Aorta (tissue), 5 donors: ENCODE measurements around the gene ZIC1. TPM values are rescaled to one million over a fixed set of nuclear protein-coding genes. Genes with fewer than 3 reads are reported as not detected.

ENCODE experiments used
- ATAC-seq: fragments of 200-7000 bp; cut with Tn5 transposase; one replicate; pipeline ENCODE4 v1.9.1; 2022; ENCODE audit warnings: moderate library complexity; ENCODE audit not compliant: low FRiP score
- DNase-seq, 2 donors: peaks; one replicate each; pipeline ENCODE4 v3.0.0-alpha.2; 2020
- H3K27ac ChIP-seq, 2 donors: one replicate each; pipeline ENCODE4 v1.5.1; 2013; ENCODE audit warnings: low read length in 2 of 2, mild to moderate bottlenecking in 2 of 2, moderate library complexity in 2 of 2, control low read depth in 1 of 2, inconsistent platforms in 1 of 2, low read depth in 1 of 2
- H3K27me3 ChIP-seq, 2 donors: one replicate each; pipeline ENCODE4 v1.6.1; 2013; ENCODE audit warnings: control low read depth in 1 of 2, low read length in 1 of 2, mild to moderate bottlenecking in 1 of 2, moderate library complexity in 1 of 2; ENCODE audit not compliant: insufficient read depth in 2 of 2, control insufficient read depth in 1 of 2
- H3K36me3 ChIP-seq, 2 donors: one replicate each; pipeline ENCODE4 v1.6.1; 2013; ENCODE audit warnings: control low read depth in 1 of 2, low read length in 1 of 2, mild to moderate bottlenecking in 1 of 2; ENCODE audit not compliant: insufficient read depth in 2 of 2, control insufficient read depth in 1 of 2
- H3K4me1 ChIP-seq, 2 donors: one replicate each; pipeline ENCODE4 v1.6.1; 2013; ENCODE audit warnings: low read length in 2 of 2, control low read depth in 1 of 2, mild to moderate bottlenecking in 1 of 2, moderate library complexity in 1 of 2; ENCODE audit not compliant: insufficient read depth in 2 of 2, control insufficient read depth in 1 of 2
- H3K4me3 ChIP-seq, 2 donors: one replicate each; pipeline ENCODE4 v1.5.1; 2013; ENCODE audit warnings: low read length in 2 of 2, control low read depth in 1 of 2, mild to moderate bottlenecking in 1 of 2
- H3K9me3 ChIP-seq: one replicate; pipeline ENCODE4 v1.6.1; 2013; ENCODE audit warnings: mild to moderate bottlenecking, low read length; ENCODE audit not compliant: control insufficient read depth
- WGBS, 2 donors: extraction: QIAGEN DNeasy Blood & Tissue Kit; methylation state at CpG; one replicate each; pipeline ENCODE4 v1.1.7; 2013; 5-methylcytosine and 5-hydroxymethylcytosine counted together
- intact Hi-C, 2 donors: fragments of 100-400 bp; cut with DNase I; formaldehyde crosslinking; loops; one replicate each; pipeline versions ENCODE4 v1.14.2 to v1.15.0; 2022
- polyA plus RNA-seq, 2 donors: library from polyadenylated mRNA; stranded (reverse); fragments of 200-250 nt; gene quantifications; one replicate each; pipeline ENCODE4 v1.2.3, GENCODE V29; 2013
- total RNA-seq, 2 donors: library from RNA; stranded (reverse); fragmentation: NEBNext Ultra II Directional; extraction: Animal tissue kit (Norgen Biotek cat#: 25700); gene quantifications; one replicate each; pipeline ENCODE4 v1.2.1, GENCODE V29; 2021
- donor health status: healthy with polysubstance abuse.
- donor health status: Bipolar disorder and iron deficiency.
- donor health status: DM: no; HTN: no; CAD: no.
- donor health status: DM: no; HTN: no; CAD: no.
- donor health status: DM: yes; HTN: yes; CAD: no.

The ZIC1 gene
- total and polyA plus RNA-seq, 4 donors, result 0.99 to 2.7 (median 2.0) TPM

- Histone ChIP-seq H3K4me1 (no peaks in the 10 kb centered on the region), H3K36me3 (no peaks in the 10 kb centered on the region), H3K27me3 (no peaks in the 10 kb centered on the region), H3K4me3 (no peak overlapping the region), H3K27ac (no peak overlapping the region), H3K9me3 (peaks cover 2% of the 10 kb centered on the region)
- intact Hi-C loops, result no loop called here
- DNase-seq (no peak), ATAC-seq (no peak)
- 6 to 9% methylated on average over 30 of the region's 30 CpGs for WGBS, 2 donors
Observed at GRCh38 chr3:147377412-147378367, 31.5 kb upstream of the ZIC1 start.

GRCh38 chr3:147379651-147380050 lies 29.5 kb upstream of the ZIC1 start:
- Histone ChIP-seq H3K36me3 (no peaks in the 10 kb centered on the region), H3K4me1 (no peaks in the 10 kb centered on the region), H3K4me3 (no peak overlapping the region), H3K27ac (no peak overlapping the region), H3K27me3 (no peaks in the 10 kb centered on the region), H3K9me3 (no peaks in the 10 kb centered on the region)
- WGBS, 2 donors, result 13 to 16% methylated on average over 10 of the region's 10 CpGs
- no peak for DNase-seq
- no peak for ATAC-seq
- intact Hi-C loops, result no loop called here

GRCh38 chr3:147380387-147380951 lies 28.7 kb upstream of the ZIC1 start:
- Histone ChIP-seq H3K9me3 (no peaks in the 10 kb centered on the region), H3K4me1 (no peaks in the 10 kb centered on the region), H3K4me3 (no peak overlapping the region), H3K27me3 (no peaks in the 10 kb centered on the region), H3K27ac (no peak overlapping the region), H3K36me3 (no peaks in the 10 kb centered on the region)
- no peak for DNase-seq
- intact Hi-C loops, result no loop called here
- ATAC-seq, result peak; percentile 40
- 13 to 19% methylated on average over 26 of the region's 26 CpGs for WGBS, 2 donors

GRCh38 chr3:147380977-147381376 lies 28.2 kb upstream of the ZIC1 start:
- Histone ChIP-seq H3K4me1 (no peaks in the 10 kb centered on the region), H3K36me3 (no peaks in the 10 kb centered on the region), H3K27me3 (no peaks in the 10 kb centered on the region), H3K9me3 (no peaks in the 10 kb centered on the region), H3K27ac (no peak overlapping the region), H3K4me3 (no peak overlapping the region)
- intact Hi-C loops, result no loop called here
- ATAC-seq (no peak), DNase-seq (no peak)
- 32 to 42% methylated on average over 3 of the region's 3 CpGs for WGBS, 2 donors

- DNase-seq (no peak), ATAC-seq (no peak)
- intact Hi-C loops, result no loop called here
- Histone ChIP-seq H3K4me3 (no peak overlapping the region), H3K27ac (no peak overlapping the region), H3K36me3 (no peaks in the 10 kb centered on the region), H3K27me3 (no peaks in the 10 kb centered on the region), H3K4me1 (no peaks in the 10 kb centered on the region), H3K9me3 (no peaks in the 10 kb centered on the region)
- WGBS, 2 donors, result 21 to 25% methylated on average over 6 of the region's 6 CpGs
Observed at GRCh38 chr3:147381596-147381995, 27.6 kb upstream of the ZIC1 start.

GRCh38 chr3:147383617-147384016 lies 25.5 kb upstream of the ZIC1 start:
- H3K27me3 ChIP-seq, result peaks cover 0 to 2% of the 10 kb centered on the region in 2 donors
- ATAC-seq, result no peak
- H3K4me1 ChIP-seq, result no peaks in the 10 kb centered on the region

GRCh38 chr3:147384210-147385058 lies 24.7 kb upstream of the ZIC1 start:
- Histone ChIP-seq H3K4me3 (no peak overlapping the region), H3K27me3 (peaks cover 0 to 2% of the 10 kb centered on the region in 2 donors), H3K9me3 (no peaks in the 10 kb centered on the region), H3K36me3 (no peaks in the 10 kb centered on the region), H3K27ac (no peak overlapping the region), H3K4me1 (no peaks in the 10 kb centered on the region)
- no peak for ATAC-seq
- DNase-seq, result no peak
- intact Hi-C loops, result no loop called here
- 12 to 20% methylated on average over 27 of the region's 27 CpGs for WGBS, 2 donors

More at GRCh38 chr3:147383617-147384016, 25.5 kb upstream of the ZIC1 start:
- Histone ChIP-seq H3K9me3 (no peaks in the 10 kb centered on the region), H3K36me3 (no peaks in the 10 kb centered on the region), H3K4me3 (no peak overlapping the region), H3K27ac (no peak overlapping the region)
- no peak for DNase-seq
- WGBS, 2 donors, result 9% methylated on average over 6 of the region's 6 CpGs
- intact Hi-C loops, result no loop called here

- Histone ChIP-seq H3K27me3 (peaks cover 0 to 2% of the 10 kb centered on the region in 2 donors), H3K27ac (no peak overlapping the region), H3K4me3 (no peak overlapping the region), H3K4me1 (no peaks in the 10 kb centered on the region), H3K9me3 (no peaks in the 10 kb centered on the region), H3K36me3 (no peaks in the 10 kb centered on the region)
- intact Hi-C loops, result no loop called here
- WGBS, 2 donors, result 16 to 25% methylated on average over 23 of the region's 23 CpGs
- ATAC-seq, result no peak
- no peak for DNase-seq
Observed at GRCh38 chr3:147385059-147386012, 23.8 kb upstream of the ZIC1 start.
